ENCODE measurements around the gene RGS6.

DNA sequence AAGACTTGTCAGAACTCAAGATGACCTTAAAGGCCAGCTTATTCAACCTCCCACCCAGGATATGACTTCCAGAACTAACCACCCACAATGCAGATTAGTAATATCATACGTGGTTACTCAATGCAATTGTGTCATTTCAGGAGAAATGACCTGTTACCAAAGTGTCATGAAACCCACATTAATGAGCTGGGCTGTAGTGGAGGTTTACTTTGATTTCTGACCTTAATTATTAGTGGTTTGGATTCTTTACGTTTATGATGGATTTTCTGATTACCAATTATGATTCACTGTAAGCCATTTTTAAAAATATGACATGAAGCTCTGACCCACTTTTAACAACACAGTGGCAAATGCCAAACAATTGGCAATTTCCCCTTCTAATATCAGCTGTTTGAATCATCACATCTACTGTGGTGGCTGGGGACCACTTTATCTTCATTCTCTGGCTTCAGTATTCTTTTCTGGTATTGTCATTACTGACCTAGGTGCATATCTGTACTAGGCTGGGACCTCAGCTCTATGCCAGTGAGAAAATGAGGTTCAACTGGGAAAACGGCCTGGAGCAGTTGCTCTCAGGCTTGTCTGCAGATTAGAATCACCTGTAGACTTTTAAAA, 223.3 kb downstream of the RGS6 start:
- TF ChIP-seq CTCF (conservative IDR thresholded peaks at IDR 0.05 in 1 of 2, IDR thresholded peaks at IDR 0.05 in 1 of 2; ENCODE audit: low read depth in 1 of 2, low read length in 2 of 2), result no peak
- TF ChIP-seq EZH2 (IDR thresholded peaks at IDR 0.05; ENCODE audit: low read length, missing control alignments), result no peak

Measured in fibroblast of lung (primary cell).